Stimulated activated CD4-positive, alpha-beta T cell treated with anti-CD3 and anti-CD28 coated beads, Interleukin-2, amount 100 ng/mL, for 24 hours (primary cell): Measurements from ENCODE around the gene INTS6L.

Source experiments
- DNase-seq, 2 donors: peaks; one replicate each; pipeline ENCODE4 v3.0.0-alpha.2; 2020

INTS6L gene, protein sequence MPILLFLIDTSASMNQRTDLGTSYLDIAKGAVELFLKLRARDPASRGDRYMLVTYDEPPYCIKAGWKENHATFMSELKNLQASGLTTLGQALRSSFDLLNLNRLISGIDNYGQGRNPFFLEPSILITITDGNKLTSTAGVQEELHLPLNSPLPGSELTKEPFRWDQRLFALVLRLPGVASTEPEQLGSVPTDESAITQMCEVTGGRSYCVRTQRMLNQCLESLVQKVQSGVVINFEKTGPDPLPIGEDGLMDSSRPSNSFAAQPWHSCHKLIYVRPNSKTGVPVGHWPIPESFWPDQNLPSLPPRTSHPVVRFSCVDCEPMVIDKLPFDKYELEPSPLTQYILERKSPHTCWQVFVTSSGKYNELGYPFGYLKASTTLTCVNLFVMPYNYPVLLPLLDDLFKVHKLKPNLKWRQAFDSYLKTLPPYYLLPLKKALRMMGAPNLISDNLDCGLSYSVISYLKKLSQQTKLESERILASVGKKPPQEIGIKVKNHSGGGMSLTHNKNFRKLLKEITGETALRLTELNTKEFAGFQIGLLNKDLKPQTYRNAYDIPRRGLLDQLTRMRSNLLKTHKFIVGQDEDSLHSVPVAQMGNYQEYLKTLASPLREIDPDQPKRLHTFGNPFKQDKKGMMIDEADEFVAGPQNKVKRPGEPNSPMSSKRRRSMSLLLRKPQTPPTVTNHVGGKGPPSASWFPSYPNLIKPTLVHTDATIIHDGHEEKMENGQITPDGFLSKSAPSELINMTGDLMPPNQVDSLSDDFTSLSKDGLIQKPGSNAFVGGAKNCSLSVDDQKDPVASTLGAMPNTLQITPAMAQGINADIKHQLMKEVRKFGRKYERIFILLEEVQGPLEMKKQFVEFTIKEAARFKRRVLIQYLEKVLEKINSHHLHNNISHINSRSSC

DNA sequence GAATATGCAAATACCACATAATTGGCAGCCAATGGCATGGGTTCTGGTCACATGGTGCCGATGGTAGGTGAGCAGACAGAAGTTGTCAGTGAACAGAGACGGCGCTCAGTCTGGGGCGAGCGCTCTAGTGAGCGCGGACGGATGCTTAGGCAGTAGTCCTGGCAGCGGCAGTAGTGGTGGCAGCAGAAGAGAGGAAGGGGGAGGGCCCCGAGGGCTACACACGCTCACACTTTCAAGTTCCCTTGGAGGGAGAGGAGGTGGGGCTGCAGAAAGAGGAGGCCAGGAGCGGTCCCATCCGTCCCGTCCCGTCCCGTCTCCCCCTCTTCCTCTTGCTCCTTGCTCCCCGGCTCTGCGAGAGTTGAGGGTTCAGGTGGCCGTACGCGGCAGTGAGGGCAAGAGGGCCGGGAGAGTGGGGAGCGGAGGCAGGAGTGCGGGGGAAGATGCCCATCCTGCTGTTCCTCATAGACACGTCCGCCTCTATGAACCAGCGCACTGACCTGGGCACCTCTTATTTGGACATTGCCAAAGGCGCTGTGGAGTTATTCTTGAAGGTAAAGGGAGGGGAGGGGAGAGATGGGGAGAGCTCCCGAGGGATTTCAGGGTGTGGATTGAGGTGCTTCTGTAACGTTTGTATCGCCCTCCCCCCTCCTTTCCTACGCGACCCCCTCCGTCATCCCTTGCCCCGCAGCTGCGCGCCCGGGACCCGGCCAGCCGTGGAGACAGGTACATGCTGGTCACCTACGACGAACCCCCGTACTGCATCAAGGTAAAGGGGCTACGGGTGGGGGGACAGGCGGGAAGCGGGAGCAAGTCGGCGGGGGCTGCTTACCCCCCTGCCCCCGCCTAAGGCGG lies at the start of gene INTS6L:
TSS of gene INTS6L (plus strand) at position 108 of the 852 bp plus-strand sequence. CDS start at position 441, 333 bp downstream.
- DNase-seq, result peak; percentile 71 to 79

- no peak for DNase-seq
Observed at GRCh38 chrX:135476378-135476777, 44.1 kb upstream of the INTS6L start.

DNA sequence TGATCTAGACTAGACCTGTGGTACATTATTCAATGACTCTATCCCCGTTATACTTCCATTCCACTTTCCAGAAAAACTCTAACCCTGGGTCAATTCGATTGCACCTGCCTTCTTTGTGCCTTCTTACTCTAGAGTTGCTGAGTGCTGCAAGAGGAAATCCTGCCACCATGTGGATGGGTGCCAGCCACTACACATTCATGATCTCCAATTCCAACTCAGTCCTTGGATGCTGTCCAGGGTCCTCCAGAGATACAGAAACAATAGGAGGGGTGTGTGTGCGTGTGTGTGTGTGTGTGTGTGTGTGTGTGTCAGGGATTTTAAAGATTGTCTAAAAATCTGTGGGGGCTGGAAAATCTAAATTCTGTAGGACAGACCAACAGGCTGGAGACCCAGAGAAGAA lies 42.9 kb upstream of the INTS6L start:
- DNase-seq, result peak; percentile 26 to 35

- no peak for DNase-seq
Observed at GRCh38 chrX:135480076-135480475, 40.4 kb upstream of the INTS6L start.

DNA sequence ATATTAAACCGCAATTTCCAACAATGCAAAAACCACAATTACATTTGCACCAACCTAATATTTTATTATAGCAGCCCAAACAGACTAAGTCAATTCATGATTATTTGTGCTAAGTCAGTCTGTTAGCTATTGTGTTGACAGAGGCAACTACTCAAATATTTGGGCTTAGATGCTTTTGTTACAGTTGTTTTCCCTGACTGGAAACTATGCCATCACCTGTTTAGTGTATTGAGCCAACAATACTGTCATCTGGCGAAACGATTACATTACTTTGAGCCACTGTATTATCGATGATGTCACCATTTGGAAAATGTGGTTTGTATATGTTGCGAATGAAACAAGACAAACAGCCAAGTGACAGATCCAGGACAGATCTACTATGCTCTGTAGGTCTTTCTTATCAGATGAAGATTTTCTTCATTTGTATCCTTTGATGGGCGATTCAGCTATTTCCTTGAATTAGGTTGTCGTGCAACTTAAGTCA lies 38.7 kb upstream of the INTS6L start:
- no peak for DNase-seq

DNA sequence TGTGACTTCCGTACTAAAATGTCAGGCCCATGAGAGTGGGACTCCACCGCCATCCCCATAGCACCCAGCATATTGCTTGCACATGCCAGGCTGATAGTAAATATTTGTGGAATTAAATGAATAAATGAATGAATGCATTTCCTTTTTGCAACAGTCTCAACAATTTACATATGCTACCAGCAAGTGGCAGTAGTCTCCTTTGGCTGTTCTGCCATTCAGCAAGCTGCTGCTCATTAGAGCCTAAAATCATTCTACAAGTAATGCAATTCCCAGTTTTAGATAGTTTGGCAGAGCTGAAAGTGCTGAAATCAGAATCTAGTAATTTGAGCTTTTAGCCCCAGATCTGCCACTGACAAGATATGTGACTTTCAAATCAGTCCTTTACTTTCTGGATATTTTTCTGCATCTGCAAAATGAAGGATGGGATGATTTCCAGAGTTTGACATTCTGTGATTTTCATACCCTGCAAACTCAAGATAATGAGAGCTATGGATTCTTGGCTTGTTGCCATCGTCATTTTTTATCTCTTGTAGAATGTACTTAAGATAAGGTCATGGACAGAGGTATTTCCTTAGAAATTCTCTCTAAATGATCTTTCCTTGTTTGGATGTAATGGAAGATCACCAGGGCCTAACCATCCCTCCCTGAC lies 35.7 kb upstream of the INTS6L start:
- no peak for DNase-seq

GRCh38 chrX:135489542-135489941 lies 30.9 kb upstream of the INTS6L start:
- DNase-seq, result no peak

DNA sequence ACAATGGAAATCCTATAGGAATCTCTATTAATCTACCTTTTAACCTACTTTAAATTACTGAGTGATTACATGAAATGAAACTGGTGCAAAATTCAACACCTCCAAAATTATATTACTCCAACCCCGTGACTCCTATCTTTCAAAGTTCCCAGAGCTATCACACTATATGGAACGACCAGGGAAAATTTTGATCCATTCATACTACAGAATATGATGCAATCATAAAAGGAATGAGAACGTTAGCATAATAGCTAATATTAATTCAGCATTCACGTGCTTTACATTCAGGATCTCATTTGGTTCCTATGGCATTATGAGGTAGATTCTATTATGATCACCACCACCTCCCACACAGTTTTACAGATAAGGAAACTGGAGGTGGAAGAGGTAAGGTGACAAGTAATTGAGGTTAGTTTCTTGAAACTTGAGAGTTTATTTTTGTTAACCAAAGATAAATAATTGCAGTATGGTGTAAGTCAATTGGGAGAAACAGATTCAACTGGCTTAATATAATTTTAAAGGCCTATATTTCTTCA lies 29.4 kb upstream of the INTS6L start:
- DNase-seq, result no peak

DNA sequence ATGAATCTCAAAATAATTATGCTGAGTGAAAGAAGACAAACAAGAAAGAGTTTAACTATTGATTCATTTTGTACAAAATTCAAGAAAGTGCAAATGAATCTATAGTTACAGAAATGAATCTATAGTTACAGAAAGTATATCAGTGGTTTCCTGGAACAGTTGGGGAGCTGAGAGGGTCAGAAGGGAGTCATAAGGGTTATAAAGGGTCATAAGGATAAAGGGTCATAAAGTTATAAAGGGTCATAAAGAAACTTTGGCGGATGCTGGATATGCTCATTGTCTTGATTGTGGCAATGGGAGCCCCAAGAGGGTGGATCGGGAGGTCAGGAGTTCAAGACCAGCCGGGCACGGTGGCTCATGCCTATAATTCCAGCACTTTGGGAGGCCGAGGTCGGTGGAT lies 26.0 kb upstream of the INTS6L start:
- no peak for DNase-seq

GRCh38 chrX:135497736-135498135 lies 22.7 kb upstream of the INTS6L start:
- no peak for DNase-seq

DNA sequence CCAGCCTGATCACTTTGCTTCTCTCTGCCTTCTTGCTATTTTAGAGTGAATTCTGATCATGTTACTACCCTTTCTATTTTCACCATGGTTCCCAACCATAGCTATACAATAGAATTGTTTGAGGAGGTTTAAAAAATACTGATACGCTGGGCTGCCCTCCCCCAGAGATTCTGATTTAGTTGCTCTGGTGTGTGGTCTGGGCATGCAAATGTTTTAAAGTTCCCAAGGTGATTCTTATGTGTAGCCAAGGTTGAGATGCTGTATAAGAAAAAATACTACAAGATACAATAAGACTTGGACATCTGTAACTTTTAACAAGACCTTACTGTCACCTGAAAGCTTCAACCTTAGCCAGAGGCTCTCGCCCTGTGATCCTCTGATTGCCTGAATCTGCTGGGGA lies 22.2 kb upstream of the INTS6L start:
- DNase-seq, result no peak

- DNase-seq, result no peak
Observed at GRCh38 chrX:135505351-135505750, 15.1 kb upstream of the INTS6L start.

GRCh38 chrX:135509885-135510284 lies 10.6 kb upstream of the INTS6L start:
- DNase-seq, result no peak

DNA sequence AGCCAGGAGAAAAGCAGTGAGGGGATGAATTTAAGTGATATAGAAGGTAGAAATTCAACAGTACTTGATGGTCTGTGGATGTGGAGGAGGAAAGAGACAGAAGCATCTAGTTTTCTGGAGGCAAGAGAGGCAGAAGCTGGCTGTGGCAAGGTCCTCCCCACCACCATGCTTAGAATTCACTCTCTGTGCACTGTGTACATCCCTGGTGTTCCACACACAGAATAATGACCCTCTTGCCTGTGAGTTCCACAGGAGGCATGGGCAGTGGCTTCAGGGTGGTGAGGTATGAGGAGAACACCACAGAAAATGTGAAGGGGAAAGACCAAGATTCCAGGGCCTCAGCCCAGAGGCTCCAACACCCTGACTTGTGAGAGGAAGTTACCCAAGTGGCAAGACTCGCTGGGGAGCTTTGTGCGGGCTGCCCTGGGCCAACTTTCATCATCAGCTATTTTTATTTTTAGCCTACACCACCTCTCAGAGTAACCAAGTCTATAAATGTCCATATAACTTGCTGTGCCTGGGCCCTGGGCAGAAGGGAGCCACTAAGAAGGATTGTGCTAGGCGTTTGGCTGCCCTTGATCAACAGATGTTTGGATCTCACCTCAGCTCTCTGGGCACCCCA lies 7.8 kb upstream of the INTS6L start:
- no peak for DNase-seq

GRCh38 chrX:135513130-135513515 lies 7.3 kb upstream of the INTS6L start:
- DNase-seq, result no peak

DNA sequence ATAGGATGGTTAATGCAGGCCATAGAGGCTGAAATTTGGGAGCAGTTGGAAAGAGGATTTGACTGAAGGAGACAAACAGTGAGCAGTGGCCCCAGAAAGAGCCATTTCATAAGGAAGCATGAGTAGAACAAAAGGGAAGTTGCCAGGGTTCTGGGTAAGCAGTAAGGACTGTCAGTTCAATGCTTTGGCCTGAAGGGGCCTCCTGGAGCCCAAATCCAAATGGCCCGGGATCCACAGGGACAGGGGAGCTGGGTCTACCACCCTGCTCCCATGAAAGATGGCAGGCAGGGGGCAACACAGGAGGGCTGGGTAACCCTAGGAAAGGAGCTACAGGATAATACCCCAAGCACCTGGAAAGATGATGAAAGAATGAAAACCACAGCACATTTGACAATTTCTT lies 4.1 kb upstream of the INTS6L start:
- DNase-seq, result no peak

DNA sequence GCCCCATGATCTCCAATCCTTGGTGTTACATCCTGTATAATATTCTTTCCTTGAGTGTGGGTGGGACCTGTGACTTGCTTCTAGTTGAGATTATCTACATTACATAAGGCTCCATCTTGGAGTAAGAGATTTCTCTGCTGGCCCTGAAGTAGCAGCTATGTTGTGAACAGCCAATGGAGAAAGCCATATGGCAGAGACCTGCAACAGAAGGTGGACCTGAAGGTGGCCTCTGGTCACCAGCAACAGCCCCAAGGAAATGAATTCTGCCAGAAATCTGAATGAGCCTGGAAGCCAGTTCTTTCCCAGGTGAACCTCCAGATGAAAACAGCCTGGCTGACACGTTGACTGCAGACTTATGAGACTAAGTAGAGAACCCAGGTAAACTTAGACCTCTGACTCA lies 2.3 kb upstream of the INTS6L start:
- DNase-seq, result no peak

DNA sequence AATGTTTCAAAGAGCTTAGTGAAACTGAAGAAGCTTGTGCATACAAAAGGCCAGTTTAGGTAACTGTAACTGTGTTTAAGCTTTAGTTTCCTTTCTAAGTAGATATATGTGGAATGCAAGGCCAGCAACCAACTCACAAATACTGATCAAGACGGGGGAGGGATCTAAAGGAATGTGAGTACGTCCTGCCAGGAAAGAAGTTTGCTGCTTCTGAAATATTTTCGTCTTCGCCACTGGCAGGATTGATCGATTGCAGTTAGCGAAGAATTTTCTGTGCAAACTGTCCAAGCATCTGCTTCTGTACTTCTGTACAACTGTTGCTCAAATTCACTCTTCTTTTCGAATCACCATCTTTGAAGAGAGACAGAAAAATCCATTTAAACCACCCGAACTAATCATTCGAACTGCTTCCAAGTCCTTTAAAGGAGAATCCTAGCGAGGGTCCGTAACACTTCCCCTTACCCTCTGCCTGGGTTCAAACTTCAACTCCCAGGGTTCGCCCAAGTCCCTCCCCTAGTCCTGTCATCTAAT lies 373 bp upstream of the INTS6L start:
- DNase-seq, result no peak

GRCh38 chrX:135521405-135522131 lies 1.1 kb downstream of the INTS6L start:
- DNase-seq, result peak; percentile 80 to 83

- DNase-seq, result no peak
Observed at GRCh38 chrX:135522132-135522530, 1.7 kb downstream of the INTS6L start.
